Measurements from ENCODE around the gene FBRS.

The FBRS gene

GRCh38 chr16:30644334-30644830 is 13.8 kb upstream of the FBRS start:
- DNase-seq, result no peak

GRCh38 chr16:30645727-30646126 is 12.5 kb upstream of the FBRS start:
- DNase-seq, result no peak

GRCh38 chr16:30647274-30647571 is 11.0 kb upstream of the FBRS start:
- DNase-seq, result no peak

GRCh38 chr16:30649725-30650368 is 8.4 kb upstream of the FBRS start:
- peak in 10 of 51 donors; percentile 36 to 84 (median 54) for DNase-seq

GRCh38 chr16:30650369-30651123 is 7.7 kb upstream of the FBRS start, which contains the start of gene PRR14:
Gene PRR14, plus strand, starts transcription at chr16:30650960. Its CDS starts 686 bp downstream, at chr16:30651646.
- peak; percentile 89 to 100 (median 99) for DNase-seq

- DNase-seq, result peak in 41 of 51 donors; percentile 11 to 84 (median 50)
Measured at GRCh38 chr16:30651124-30652004, 6.9 kb upstream of the FBRS start.

- no peak for DNase-seq
Measured at GRCh38 chr16:30652005-30652296, 6.3 kb upstream of the FBRS start.

- DNase-seq, result no peak
Measured at GRCh38 chr16:30652718-30653117, 5.5 kb upstream of the FBRS start.

GRCh38 chr16:30654856-30655255 is 3.4 kb upstream of the FBRS start:
- DNase-seq, result no peak

GRCh38 chr16:30655815-30656347 is 2.4 kb upstream of the FBRS start:
- no peak for DNase-seq

GRCh38 chr16:30656388-30656787 is 1.8 kb upstream of the FBRS start:
- no peak for DNase-seq

GRCh38 chr16:30656974-30657865 is 1.0 kb upstream of the FBRS start:
- DNase-seq, result peak in 2 of 51 donors; percentile 51 to 58

- peak in 47 of 51 donors; percentile 62 to 100 (median 91) for DNase-seq
Measured at GRCh38 chr16:30658731-30659506, 688 bp downstream of the FBRS start.

GRCh38 chr16:30659507-30660423 is 1.5 kb downstream of the FBRS start:
- peak in 6 of 51 donors; percentile 5 to 23 (median 14) for DNase-seq

GRCh38 chr16:30660424-30661261 is 2.4 kb downstream of the FBRS start:
- peak in 1 of 51 donors; percentile 3 for DNase-seq

GRCh38 chr16:30662449-30662848 is 4.2 kb downstream of the FBRS start:
- no peak for DNase-seq

- no peak for DNase-seq
Measured at GRCh38 chr16:30663038-30663437, 4.8 kb downstream of the FBRS start.

GRCh38 chr16:30663820-30664219 is 5.6 kb downstream of the FBRS start:
- peak in 1 of 51 donors; percentile 19 for DNase-seq
